NCI-H526 (cell line): ENCODE results near the gene SSBP2.
A peak's percentile ranks its signal among the peaks of the same experiment; 100 is the strongest.

Experiments
- DNase-seq, 2 experiments: peaks; one replicate each; lab custom pipeline; 2025; lab: John Stamatoyannopoulos, UW

SSBP2 gene

GRCh38 chr5:81590498-81591384, 160.2 kb downstream of the SSBP2 start:
- no peak for DNase-seq

GRCh38 chr5:81579262-81579924, 171.5 kb downstream of the SSBP2 start:
- DNase-seq: no peak

GRCh38 chr5:81577091-81577490, 173.8 kb downstream of the SSBP2 start:
- DNase-seq: no peak

DNA sequence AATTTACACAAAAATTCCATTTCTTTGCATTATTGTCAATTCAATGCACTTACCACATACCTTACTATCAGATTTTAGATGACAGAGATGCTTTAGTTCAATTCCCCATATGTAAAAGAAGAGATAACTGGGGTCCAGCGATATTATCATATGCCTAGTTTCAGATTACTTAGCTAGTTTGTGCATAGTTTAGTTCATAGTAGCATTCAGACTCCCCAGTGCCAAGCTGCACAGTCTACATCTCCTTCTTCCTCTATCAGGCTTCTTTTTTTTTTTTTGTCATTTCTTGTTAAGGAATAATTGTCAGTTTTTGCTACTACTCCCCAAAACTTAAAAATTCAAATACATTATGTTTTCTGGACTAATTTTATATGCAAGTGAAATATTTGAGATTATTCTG, 175.0 kb downstream of the SSBP2 start:
- no peak for DNase-seq

DNA sequence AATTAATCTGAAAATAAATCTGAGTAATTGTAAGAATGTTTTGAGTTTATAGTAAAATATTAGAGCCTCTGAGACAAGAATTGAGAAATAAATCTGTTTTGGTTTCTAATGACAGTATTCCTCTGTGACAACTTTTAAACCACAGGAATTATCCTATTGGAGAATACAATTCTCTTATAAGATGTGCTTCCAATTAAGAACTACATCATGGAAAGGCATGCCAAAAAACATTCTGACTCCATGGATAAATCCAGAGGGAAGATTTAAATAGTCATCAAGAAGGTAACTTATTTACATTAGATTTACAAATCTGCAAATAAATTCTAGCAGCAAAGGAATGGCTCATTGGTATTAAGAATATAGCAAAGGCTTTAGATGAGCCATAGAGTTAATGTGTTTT, 178.7 kb downstream of the SSBP2 start:
- no peak for DNase-seq

DNA sequence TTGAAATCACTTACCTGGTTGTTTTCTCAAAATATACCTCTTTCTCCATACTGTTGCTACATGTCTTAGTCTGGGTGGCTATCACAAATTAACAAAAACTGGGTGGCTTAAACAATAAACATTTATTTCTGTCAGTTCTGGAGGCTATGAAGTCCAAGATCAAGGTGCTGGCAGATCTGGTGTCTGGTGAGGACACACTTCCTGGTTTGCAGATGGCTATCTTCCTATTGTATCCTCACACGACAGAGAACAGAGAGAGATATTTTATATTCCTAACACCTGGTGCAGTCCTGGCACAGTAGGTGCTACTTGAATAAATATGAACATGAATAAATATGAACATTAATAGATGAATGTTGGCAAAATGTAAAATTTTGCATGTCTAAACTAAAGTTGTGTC, 192.7 kb downstream of the SSBP2 start:
- no peak for DNase-seq

- DNase-seq: no peak
These were observed 194.1 kb downstream of the SSBP2 start for GRCh38 chr5:81556809-81557208.

GRCh38 chr5:81555865-81556264, 195.0 kb downstream of the SSBP2 start:
- no peak for DNase-seq

DNA sequence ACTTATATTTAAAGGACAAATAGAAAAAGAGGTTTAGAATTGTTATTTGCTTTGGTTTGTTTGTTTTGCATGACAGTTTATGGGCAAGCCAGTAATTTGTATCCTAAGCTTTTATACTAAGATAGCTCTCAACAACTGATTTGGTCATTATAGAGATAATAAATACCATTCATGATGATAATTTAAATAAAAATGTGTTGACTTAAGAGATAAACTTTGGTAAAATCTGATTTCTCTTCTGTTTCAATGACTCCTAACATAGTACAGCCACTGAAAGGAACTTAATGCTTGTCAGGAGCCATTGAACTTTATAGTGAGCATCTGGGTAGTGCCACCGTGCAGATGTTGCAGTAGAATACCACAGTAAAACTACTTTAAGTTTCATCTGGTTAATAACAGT, 196.2 kb downstream of the SSBP2 start:
- no peak for DNase-seq

- no peak for DNase-seq
These were observed 197.2 kb downstream of the SSBP2 start for GRCh38 chr5:81553567-81554212.

DNA sequence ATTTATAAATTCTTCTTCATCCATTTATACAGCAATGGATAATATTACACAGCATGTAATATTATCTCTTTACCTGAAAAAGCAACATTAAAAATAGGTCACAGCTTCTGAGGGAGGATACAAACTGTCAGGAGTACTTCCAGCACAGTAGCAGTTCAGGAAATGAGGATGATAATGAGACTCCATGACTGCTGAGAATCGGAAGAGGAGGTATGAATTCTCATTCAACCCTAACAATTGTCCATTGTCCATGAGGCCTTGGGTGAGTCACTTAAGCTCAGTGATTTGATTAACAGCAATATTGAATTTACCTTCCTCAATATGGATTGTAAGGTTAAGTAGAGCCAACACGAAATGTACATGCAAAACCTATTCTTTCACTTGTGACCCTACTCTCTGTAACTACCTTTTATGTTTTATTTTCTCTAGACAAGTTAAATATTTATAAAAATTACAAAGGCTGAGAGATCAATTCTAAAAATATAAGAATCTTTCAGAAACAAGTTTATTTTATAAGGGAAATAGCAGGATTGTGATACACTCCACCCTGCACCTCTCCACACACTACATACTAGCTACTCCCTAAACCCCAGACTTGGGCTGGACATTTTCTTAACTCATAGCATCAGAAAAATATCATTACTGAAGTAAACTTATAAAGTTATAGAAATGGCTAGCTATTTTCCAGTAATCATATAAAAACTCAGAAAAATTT, 197.9 kb downstream of the SSBP2 start:
- DNase-seq: peak in 1 of 2 experiments; percentile 12

- DNase-seq: no peak
These were observed 201.8 kb downstream of the SSBP2 start for GRCh38 chr5:81549123-81549522.

GRCh38 chr5:81547001-81547400, 203.9 kb downstream of the SSBP2 start:
- DNase-seq: no peak

DNA sequence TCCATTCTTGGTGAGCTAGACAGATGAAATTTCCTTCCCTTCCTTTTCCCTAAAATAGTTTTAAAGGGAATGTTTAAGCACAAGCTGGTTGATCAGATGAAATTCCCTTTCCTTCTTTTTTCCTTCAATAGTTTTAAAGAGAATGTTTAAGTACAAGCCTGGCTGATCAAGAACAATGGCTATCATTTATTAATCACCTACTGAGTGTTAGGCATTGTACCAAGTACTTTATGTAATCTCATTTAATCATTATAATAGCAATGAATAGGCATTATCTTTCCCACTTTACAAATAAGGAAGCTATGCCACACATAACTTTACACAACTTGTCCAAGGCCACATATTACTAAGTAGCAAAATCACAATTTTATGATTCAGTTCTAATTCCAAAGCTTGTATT, 205.0 kb downstream of the SSBP2 start:
- DNase-seq: no peak

- DNase-seq: no peak
These were observed 206.4 kb downstream of the SSBP2 start for GRCh38 chr5:81544351-81545018.

DNA sequence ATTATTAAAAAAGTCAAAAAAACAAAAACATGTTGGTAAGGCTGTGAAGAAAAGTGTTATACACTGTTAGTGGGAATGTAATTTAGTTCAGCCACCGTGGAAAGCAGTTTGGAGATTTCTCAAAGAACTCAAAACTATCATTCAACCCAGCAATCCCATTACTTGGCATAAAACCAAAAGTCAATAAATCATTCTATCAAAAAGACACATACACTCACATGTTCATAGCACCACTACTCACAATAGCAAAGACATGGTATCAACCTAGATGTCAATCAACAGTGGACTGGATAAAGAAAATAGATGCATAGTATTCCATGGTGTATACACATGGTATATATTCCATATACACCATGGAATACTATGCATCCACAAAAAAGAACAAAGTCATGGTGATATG, 208.7 kb downstream of the SSBP2 start:
- no peak for DNase-seq

GRCh38 chr5:81537905-81538547, 212.9 kb downstream of the SSBP2 start:
- no peak for DNase-seq

DNA sequence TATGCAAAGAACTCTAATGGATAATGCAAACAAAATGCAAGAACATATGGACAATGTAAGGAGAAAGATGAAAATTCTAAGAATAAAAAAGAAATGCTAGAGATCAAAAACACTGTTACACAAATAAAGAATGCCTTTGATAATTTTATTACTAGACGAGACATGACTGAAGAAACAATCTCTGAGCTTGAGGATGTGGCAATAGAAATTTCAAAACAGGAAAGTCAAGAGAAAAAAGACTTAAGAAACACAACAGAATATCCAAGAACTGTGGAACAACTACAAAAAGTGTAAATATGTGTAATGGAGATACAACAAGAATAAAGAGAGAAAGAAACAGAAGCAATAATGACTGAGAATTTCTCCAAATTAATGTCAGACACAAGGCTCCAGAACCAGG, 216.5 kb downstream of the SSBP2 start:
- DNase-seq: no peak

- DNase-seq: no peak
These were observed 217.1 kb downstream of the SSBP2 start for GRCh38 chr5:81533629-81534405.

DNA sequence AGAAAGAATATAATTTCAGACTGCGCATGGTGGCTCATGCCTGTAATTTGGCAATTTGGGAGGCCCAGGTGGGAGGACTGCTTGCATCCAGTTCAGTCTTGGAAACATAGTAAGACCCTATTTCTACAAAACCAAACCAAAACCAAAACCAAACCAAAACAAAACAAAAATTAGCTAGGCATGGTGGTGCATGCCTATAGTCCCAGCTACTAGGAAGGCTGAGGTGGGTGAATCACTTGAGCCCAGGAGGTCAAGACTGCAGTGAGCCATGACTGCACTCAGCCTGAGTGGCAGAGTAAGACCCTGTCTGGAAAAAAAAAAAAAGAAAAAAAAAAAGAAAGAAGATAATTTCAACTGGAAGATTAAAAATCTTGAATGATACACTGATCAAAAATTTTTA, 220.0 kb downstream of the SSBP2 start:
- no peak for DNase-seq
